HEK293T (cell line): ENCODE measurements around the gene TGFBR1.

Experiments
- CTCF ChIA-PET: fragments of 350-600 bp; formaldehyde crosslinking; extraction: SDS; loops from one replicate; lab custom pipeline; 2021; ENCODE audit warnings: antibody characterized with exemption, inconsistent platforms; lab: Yijun Ruan, JAX
- POLR2A ChIA-PET: fragments of 350-600 bp; formaldehyde crosslinking; extraction: SDS; loops from one replicate; lab custom pipeline; 2020; ENCODE audit warnings: antibody characterized with exemption, inconsistent platforms; lab: Yijun Ruan, JAX
- DNase-seq: peaks from one replicate; pipeline ENCODE4 v3.0.0; 2012; ENCODE audit warnings: mixed read lengths; ENCODE audit errors: extremely low spot score
- ARNT ChIP-seq: fragments of 450-650 bp; IDR thresholded peaks from 2 replicates; pipeline ENCODE4 v1.6.1; 2017; ENCODE audit warnings: mild to moderate bottlenecking
- BHLHE40 ChIP-seq: fragments of 450-650 bp; IDR thresholded peaks from 2 replicates; pipeline ENCODE4 v1.6.1; 2016; ENCODE audit warnings: mild to moderate bottlenecking, moderate library complexity, borderline replicate concordance
- CTBP1 ChIP-seq: fragments of 450-650 bp; IDR thresholded peaks from 2 replicates; pipeline ENCODE4 v1.6.1; 2016; ENCODE audit warnings: borderline replicate concordance
- ELF4 ChIP-seq: fragments of 450-650 bp; IDR thresholded peaks from 2 replicates; pipeline ENCODE4 v1.6.1; 2017; ENCODE audit warnings: antibody characterized with exemption
- FOXA1 ChIP-seq: fragments of 450-650 bp; IDR thresholded peaks from 2 replicates; pipeline ENCODE4 v1.6.1; 2016; ENCODE audit warnings: mild to moderate bottlenecking
- FOXK2 ChIP-seq: fragments of 450-650 bp; IDR thresholded peaks from 2 replicates; pipeline ENCODE4 v1.6.1; 2016; ENCODE audit warnings: mild to moderate bottlenecking
- FOXM1 ChIP-seq: fragments of 450-650 bp; IDR thresholded peaks from 2 replicates; pipeline ENCODE4 v1.6.1; 2017; ENCODE audit warnings: mild to moderate bottlenecking, borderline replicate concordance
- HDGF ChIP-seq: fragments of 450-650 bp; IDR thresholded peaks from 2 replicates; pipeline ENCODE4 v1.6.1; 2017; ENCODE audit warnings: antibody characterized with exemption, borderline replicate concordance
- L3MBTL2 ChIP-seq: fragments of 450-650 bp; conservative IDR thresholded peaks from 2 replicates; pipeline ENCODE4 v1.6.1; 2016; ENCODE audit warnings: mild to moderate bottlenecking
- LEF1 ChIP-seq: fragments of 450-650 bp; IDR thresholded peaks from 2 replicates; pipeline ENCODE4 v1.6.1; 2017; ENCODE audit warnings: mild to moderate bottlenecking, borderline replicate concordance
- NFRKB ChIP-seq: fragments of 450-650 bp; IDR thresholded peaks from 2 replicates; pipeline ENCODE4 v1.6.1; 2016; ENCODE audit warnings: mild to moderate bottlenecking, moderate library complexity
- PKNOX1 ChIP-seq: fragments of 450-650 bp; IDR thresholded peaks from 2 replicates; pipeline ENCODE4 v1.6.1; 2016
- SP1 ChIP-seq: fragments of 450-650 bp; IDR thresholded peaks from 2 replicates; pipeline ENCODE4 v1.6.1; 2017
- SUZ12 ChIP-seq: fragments of 450-650 bp; IDR thresholded peaks from 2 replicates; pipeline ENCODE4 v1.6.1; 2016; ENCODE audit warnings: mild to moderate bottlenecking
- TARDBP ChIP-seq: fragments of 450-650 bp; IDR thresholded peaks from 2 replicates; pipeline ENCODE4 v1.6.1; 2016
- ZNF384 ChIP-seq: fragments of 450-650 bp; IDR thresholded peaks from 2 replicates; pipeline ENCODE4 v1.6.1; 2016

Gene TGFBR1

GRCh38 chr9:99162759-99163364, 57.9 kb downstream of the TGFBR1 start:
- CTCF ChIA-PET: interaction anchor here (0.6 to 0.7 kb wide), 3 partner anchors 10 to 785 kb away, joined by 3 to 4 read pairs (median 3); no protein-coding TSS in a partner anchor

GRCh38 chr9:99166149-99166548, 61.2 kb downstream of the TGFBR1 start:
- TF ChIP-seq CTBP1: no peak
- ChIA-PET POLR2A (no interaction called here), CTCF (no interaction called here)
- DNase-seq: no peak

More at GRCh38 chr9:99162759-99163364, 57.9 kb downstream of the TGFBR1 start:
- peak; percentile 77 for TF ChIP-seq ZNF384
- no peak for TF ChIP-seq FOXM1
- DNase-seq: peak; percentile 43
- POLR2A ChIA-PET: interaction anchor here (0.7 kb wide), 1 partner anchor 361 kb away, joined by 3 read pairs; no protein-coding TSS in a partner anchor

- DNase-seq: no peak
- ChIA-PET POLR2A (no interaction called here), CTCF (no interaction called here)
These were observed 62.2 kb downstream of the TGFBR1 start for GRCh38 chr9:99167119-99167518.

GRCh38 chr9:99167694-99168093, 62.8 kb downstream of the TGFBR1 start:
- ChIA-PET CTCF (no interaction called here), POLR2A (no interaction called here)
- DNase-seq: no peak
- TF ChIP-seq FOXM1: no peak
- no peak for TF ChIP-seq PKNOX1
- no peak for TF ChIP-seq L3MBTL2
- TF ChIP-seq ELF4: no peak

More at GRCh38 chr9:99167119-99167518, 62.2 kb downstream of the TGFBR1 start:
- TF ChIP-seq HDGF (no peak), BHLHE40 (no peak), SP1 (no peak), LEF1 (no peak), SUZ12 (no peak), CTBP1 (no peak), NFRKB (no peak), ARNT (no peak), FOXM1 (no peak), FOXK2 (no peak), FOXA1 (no peak), PKNOX1 (no peak), L3MBTL2 (no peak), ELF4 (no peak), TARDBP (no peak), ZNF384 (no peak)

- DNase-seq: no peak
- ChIA-PET POLR2A (no interaction called here), CTCF (no interaction called here)
- TF ChIP-seq HDGF (no peak), LEF1 (no peak), TARDBP (no peak), PKNOX1 (no peak), SUZ12 (no peak), SP1 (no peak), L3MBTL2 (no peak), CTBP1 (no peak), FOXA1 (no peak), FOXK2 (no peak), FOXM1 (no peak), ARNT (no peak), ZNF384 (no peak), NFRKB (no peak), BHLHE40 (no peak), ELF4 (no peak)
These were observed 64.2 kb downstream of the TGFBR1 start for GRCh38 chr9:99169086-99169485.

GRCh38 chr9:99169982-99170761, 65.3 kb downstream of the TGFBR1 start:
- POLR2A ChIA-PET: no interaction called here
- peak; percentile 74 for DNase-seq
- peak; percentile 91 for TF ChIP-seq PKNOX1
- no peak for TF ChIP-seq FOXA1
- CTCF ChIA-PET: no interaction called here
